ENCODE results near the gene SHC3. TPM values are rescaled to one million over a fixed set of nuclear protein-coding genes. Genes with fewer than 3 reads are reported as not detected.

SHC3 gene
- total RNA-seq, 2 donors from 2014 or later = 0.95 to 1.3 TPM

GRCh38 chr9:89225036-89225435 is 46.4 kb upstream of the SHC3 start:
- Mint-ChIP-seq H3K27ac (no peak overlapping the region), H3K4me3 (no peak overlapping the region), H3K36me3 (ENCODE audit: low read depth) (no peaks in the 10 kb centered on the region), H3K9me3 (no peaks in the 10 kb centered on the region), H3K27me3 (ENCODE audit: insufficient read depth) (peaks cover 2% of the 10 kb centered on the region), H3K4me1 (peaks cover 9% of the 10 kb centered on the region)
- DNase-seq = no peak
- Histone ChIP-seq H3K4me3 (ENCODE audit: low read length) (no peak overlapping the region), H3K36me3 (ENCODE audit: control insufficient read depth, insufficient read depth, low read length) (no peaks in the 10 kb centered on the region), H3K27ac (ENCODE audit: low read depth, low read length) (peak overlapping the region; percentile 99), H3K4me1 (ENCODE audit: control insufficient read depth, insufficient read depth, low read length) (peaks cover 5% of the 10 kb centered on the region), H3K9ac (ENCODE audit: extremely low read depth, low read length, poor library complexity, severe bottlenecking) (no peak overlapping the region), H3K9me3 (ENCODE audit: control insufficient read depth, low read length) (no peaks in the 10 kb centered on the region), H3K27me3 (ENCODE audit: control insufficient read depth, insufficient read depth, low read length, poor library complexity, severe bottlenecking) (no peaks in the 10 kb centered on the region)
- TF ChIP-seq, protein P1, sequence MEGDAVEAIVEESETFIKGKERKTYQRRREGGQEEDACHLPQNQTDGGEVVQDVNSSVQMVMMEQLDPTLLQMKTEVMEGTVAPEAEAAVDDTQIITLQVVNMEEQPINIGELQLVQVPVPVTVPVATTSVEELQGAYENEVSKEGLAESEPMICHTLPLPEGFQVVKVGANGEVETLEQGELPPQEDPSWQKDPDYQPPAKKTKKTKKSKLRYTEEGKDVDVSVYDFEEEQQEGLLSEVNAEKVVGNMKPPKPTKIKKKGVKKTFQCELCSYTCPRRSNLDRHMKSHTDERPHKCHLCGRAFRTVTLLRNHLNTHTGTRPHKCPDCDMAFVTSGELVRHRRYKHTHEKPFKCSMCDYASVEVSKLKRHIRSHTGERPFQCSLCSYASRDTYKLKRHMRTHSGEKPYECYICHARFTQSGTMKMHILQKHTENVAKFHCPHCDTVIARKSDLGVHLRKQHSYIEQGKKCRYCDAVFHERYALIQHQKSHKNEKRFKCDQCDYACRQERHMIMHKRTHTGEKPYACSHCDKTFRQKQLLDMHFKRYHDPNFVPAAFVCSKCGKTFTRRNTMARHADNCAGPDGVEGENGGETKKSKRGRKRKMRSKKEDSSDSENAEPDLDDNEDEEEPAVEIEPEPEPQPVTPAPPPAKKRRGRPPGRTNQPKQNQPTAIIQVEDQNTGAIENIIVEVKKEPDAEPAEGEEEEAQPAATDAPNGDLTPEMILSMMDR (conservative IDR thresholded peaks at IDR 0.05) = no peak
- 93 to 100% methylated on average over 2 to 4 of the region's 4 CpGs for WGBS, 2 experiments (ENCODE audit: insufficient coverage in 1 of 2, insufficient read length in 1 of 2)

DNA sequence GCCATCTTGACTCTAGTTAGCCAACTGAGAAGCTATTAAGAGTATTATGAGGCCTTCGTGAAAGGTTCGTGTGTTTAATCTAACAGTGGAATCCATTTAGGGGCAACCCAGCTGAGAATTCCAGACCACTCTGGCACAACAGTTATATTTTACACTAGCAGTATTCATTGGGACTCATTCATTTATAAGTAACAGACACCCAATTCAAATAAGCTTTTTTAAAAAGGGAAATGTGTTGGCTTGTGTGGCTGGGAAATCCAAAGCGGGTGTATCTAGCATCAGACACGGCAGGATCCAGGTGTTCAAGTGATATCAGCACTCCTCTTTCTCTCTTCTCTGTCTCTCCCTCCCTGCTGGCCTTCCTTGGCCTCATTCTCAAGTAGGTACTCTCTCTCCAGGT is 46.0 kb upstream of the SHC3 start:
- Mint-ChIP-seq H3K27ac (no peak overlapping the region), H3K36me3 (ENCODE audit: low read depth) (no peaks in the 10 kb centered on the region), H3K4me3 (no peak overlapping the region), H3K27me3 (ENCODE audit: insufficient read depth) (peaks cover 2% of the 10 kb centered on the region), H3K9me3 (no peaks in the 10 kb centered on the region), H3K4me1 (peaks cover 9% of the 10 kb centered on the region)
- Histone ChIP-seq H3K27ac (ENCODE audit: low read depth, low read length) (no peak overlapping the region), H3K36me3 (ENCODE audit: control insufficient read depth, insufficient read depth, low read length) (no peaks in the 10 kb centered on the region), H3K9ac (ENCODE audit: extremely low read depth, low read length, poor library complexity, severe bottlenecking) (no peak overlapping the region), H3K27me3 (ENCODE audit: control insufficient read depth, insufficient read depth, low read length, poor library complexity, severe bottlenecking) (no peaks in the 10 kb centered on the region), H3K4me1 (ENCODE audit: control insufficient read depth, insufficient read depth, low read length) (peaks cover 5% of the 10 kb centered on the region), H3K9me3 (ENCODE audit: control insufficient read depth, low read length) (no peaks in the 10 kb centered on the region), H3K4me3 (ENCODE audit: low read length) (no peak overlapping the region)
- TF ChIP-seq, protein P1 (conservative IDR thresholded peaks at IDR 0.05) = no peak
- WGBS, 2 experiments (ENCODE audit: insufficient coverage in 1 of 2, insufficient read length in 1 of 2) = 96% methylated on average over 4 of the region's 4 CpGs; no CpG with 5 or more reads in 1 of the 2 experiments
- no peak for DNase-seq

GRCh38 chr9:89223396-89223977 is 44.9 kb upstream of the SHC3 start:
- H3K36me3 ChIP-seq (ENCODE audit: control insufficient read depth, insufficient read depth, low read length) = no peaks in the 10 kb centered on the region
- no peaks in the 10 kb centered on the region for H3K9me3 ChIP-seq (ENCODE audit: control insufficient read depth, low read length)
- Mint-ChIP-seq H3K4me1 (peaks cover 9% of the 10 kb centered on the region), H3K27ac (no peak overlapping the region), H3K9me3 (no peaks in the 10 kb centered on the region), H3K27me3 (ENCODE audit: insufficient read depth) (peaks cover 2% of the 10 kb centered on the region), H3K4me3 (no peak overlapping the region), H3K36me3 (ENCODE audit: low read depth) (no peaks in the 10 kb centered on the region)
- H3K4me3 ChIP-seq (ENCODE audit: low read length) = no peak overlapping the region
- no peak for DNase-seq
- H3K4me1 ChIP-seq (ENCODE audit: control insufficient read depth, insufficient read depth, low read length) = peaks cover 5% of the 10 kb centered on the region
- WGBS, 2 experiments (ENCODE audit: insufficient coverage in 1 of 2, insufficient read length in 1 of 2) = 90% methylated on average over 4 to 5 of the region's 5 CpGs
- TF ChIP-seq, protein P1 (conservative IDR thresholded peaks at IDR 0.05) = no peak
- H3K27me3 ChIP-seq (ENCODE audit: control insufficient read depth, insufficient read depth, low read length, poor library complexity, severe bottlenecking) = no peaks in the 10 kb centered on the region
- no peak overlapping the region for H3K27ac ChIP-seq (ENCODE audit: low read depth, low read length)
- no peak overlapping the region for H3K9ac ChIP-seq (ENCODE audit: extremely low read depth, low read length, poor library complexity, severe bottlenecking)
